Ovary (tissue), 9 donors: ENCODE measurements around the gene CEP72. TPM values are rescaled to one million over a fixed set of nuclear protein-coding genes. Genes with fewer than 3 reads are reported as not detected.

Experiments
- DNase-seq, 5 donors: peaks; one replicate each; pipeline ENCODE4 v3.0.0-alpha.2; 2019 to 2020
- H3K27ac ChIP-seq, 2 donors: fragments of 200-600 bp; one replicate each; pipeline versions ENCODE4 v1.5.1 to v1.8.0; 2019 to 2022
- H3K27me3 ChIP-seq: fragments of 200-600 bp; one replicate; pipeline ENCODE4 v1.8.0; 2022
- H3K36me3 ChIP-seq: fragments of 200-600 bp; sonication (generic); one replicate; pipeline ENCODE4 v1.5.1; 2019
- H3K4me1 ChIP-seq: one replicate; pipeline ENCODE4 v1.8.1; 2013; ENCODE audit warnings: mild to moderate bottlenecking, moderate library complexity; ENCODE audit not compliant: insufficient read depth
- H3K4me3 ChIP-seq: fragments of 200-600 bp; sonication (generic); one replicate; pipeline ENCODE4 v1.5.1; 2017
- H3K9me3 ChIP-seq, 2 donors: fragments of 200-600 bp in 1 of 2; sonication (generic) in 1 of 2; one replicate each; pipeline versions ENCODE4 v1.5.1 to v1.8.1; 2013 to 2019; ENCODE audit warnings: mild to moderate bottlenecking in 1 of 2, moderate library complexity in 1 of 2
- CTCF ChIP-seq, 3 donors: fragments of 450-650 bp in 2 of 3; fragments of 200-600 bp in 1 of 3; IDR thresholded peaks; one replicate each; pipeline versions ENCODE4 v1.5.1 to v1.8.0; 2016 to 2022; ENCODE audit warnings: antibody characterized with exemption in 3 of 3, mild to moderate bottlenecking in 1 of 3
- EP300 ChIP-seq: sonication (generic); formaldehyde crosslinking; IDR thresholded peaks from one replicate; pipeline ENCODE4 v1.6.1; 2017; ENCODE audit warnings: antibody characterized with exemption
- POLR2A ChIP-seq: fragments of 450-650 bp; IDR thresholded peaks from one replicate; pipeline ENCODE4 v1.6.1; 2017; ENCODE audit warnings: antibody characterized with exemption, mild to moderate bottlenecking, moderate library complexity
- WGBS, 3 donors: extraction: QIAGEN DNeasy Blood & Tissue Kit in 1 of 3; methylation state at CpG; one replicate each; pipeline versions ENCODE4 v1.1.5 to v1.1.7; 2013 to 2017; 5-methylcytosine and 5-hydroxymethylcytosine counted together
- intact Hi-C, 4 donors: fragments of 100-400 bp; cut with DNase I; formaldehyde crosslinking; loops; one replicate each; pipeline versions ENCODE4 v1.11.0 to v1.15.1; 2022 to 2023
- polyA plus RNA-seq, 2 donors: library from polyadenylated mRNA; stranded (reverse); fragments of 200-250 nt in 1 of 2; fragments of 350-450 nt in 1 of 2; fragmentation: Illumina TruSeq in 1 of 2; extraction: RNeasy Lipid Tissue Mini Kit (QIAGEN cat#74804) in 1 of 2; gene quantifications; one replicate each; pipeline ENCODE4 v1.2.3, GENCODE V29; 2013 to 2014
- total RNA-seq, 7 donors: library from RNA; depleted of rRNA in 2 of 7; stranded (reverse); fragments of >200 nt in 2 of 7; fragmentation: NEBNext Ultra II Directional in 3 of 7; extraction: Animal tissue kit (Norgen Biotek cat#: 25700) in 3 of 7; gene quantifications; one replicate each; pipeline versions ENCODE4 v1.1.0 to v1.2.4, GENCODE V29; 2016 to 2023
- donor health status: DM: no; HTN: no; CAD: no; lungs with moderate emphysema.
- donor health status: DM: no; HTN: no; CAD: no.
- donor health status: Bipolar disorder and iron deficiency.
- donor health status: DM: yes; HTN: yes; CAD: no.
- donor health status: DM: no; HTN: no; CAD: no.
- donor health status: DM: yes; HTN: yes; CAD: no.

The CEP72 gene
- total and polyA plus RNA-seq, 9 donors: 1.6 to 11.2 (median 7.7) TPM

- TF ChIP-seq CTCF (IDR thresholded peaks at IDR 0.05) (no peak), POLR2A (no peak), EP300 (no peak)
- Histone ChIP-seq H3K4me3 (no peak overlapping the region), H3K27ac (no peak overlapping the region), H3K27me3 (no peaks in the 10 kb centered on the region), H3K36me3 (no peaks in the 10 kb centered on the region), H3K4me1 (peaks cover 4% of the 10 kb centered on the region), H3K9me3 (no peaks in the 10 kb centered on the region)
- intact Hi-C loops: no loop called here
- DNase-seq: no peak
- 69 to 92% (median 85%) methylated on average over 13 of the region's 13 CpGs for WGBS, 3 donors
These were observed 4.4 kb downstream of the CEP72 start for GRCh38 chr5:616484-617039.

- Histone ChIP-seq H3K27ac (no peak overlapping the region), H3K9me3 (no peaks in the 10 kb centered on the region), H3K27me3 (no peaks in the 10 kb centered on the region), H3K4me1 (peaks cover 3% of the 10 kb centered on the region), H3K36me3 (no peaks in the 10 kb centered on the region), H3K4me3 (no peak overlapping the region)
- intact Hi-C loops: no loop called here
- 93 to 96% (median 95%) methylated on average over 12 of the region's 12 CpGs for WGBS, 3 donors
- TF ChIP-seq POLR2A (no peak), CTCF (IDR thresholded peaks at IDR 0.05) (no peak)
- no peak for DNase-seq
These were observed 5.8 kb downstream of the CEP72 start for GRCh38 chr5:617896-618295.

- no peaks in the 10 kb centered on the region for H3K27me3 ChIP-seq
- no peak overlapping the region for H3K4me3 ChIP-seq
- no peaks in the 10 kb centered on the region for H3K9me3 ChIP-seq
- H3K27ac ChIP-seq: no peak overlapping the region
- WGBS, 3 donors: 91 to 96% (median 92%) methylated on average over 5 of the region's 5 CpGs
- TF ChIP-seq EP300: no peak
- TF ChIP-seq POLR2A: no peak
- no peak for TF ChIP-seq CTCF (IDR thresholded peaks at IDR 0.05)
- peak in 1 of 5 donors; percentile 6 for DNase-seq
- no peaks in the 10 kb centered on the region for H3K4me1 ChIP-seq
- no peaks in the 10 kb centered on the region for H3K36me3 ChIP-seq
- intact Hi-C loops: no loop called here
These were observed 6.3 kb downstream of the CEP72 start for GRCh38 chr5:618450-618849.

- H3K36me3 ChIP-seq: no peaks in the 10 kb centered on the region
These were observed 7.3 kb downstream of the CEP72 start for GRCh38 chr5:619444-619843.

More at GRCh38 chr5:619444-619843, 7.3 kb downstream of the CEP72 start:
- DNase-seq: peak in 2 of 5 donors; percentile 7 to 24
- 84 to 89% (median 86%) methylated on average over 16 of the region's 16 CpGs for WGBS, 3 donors
- Histone ChIP-seq H3K27ac (no peak overlapping the region), H3K4me1 (no peaks in the 10 kb centered on the region), H3K9me3 (no peaks in the 10 kb centered on the region), H3K27me3 (no peaks in the 10 kb centered on the region), H3K4me3 (no peak overlapping the region)
- TF ChIP-seq CTCF (IDR thresholded peaks at IDR 0.05) (no peak), EP300 (no peak), POLR2A (no peak)
- intact Hi-C loops: no loop called here
